ENCODE results near the gene CCNK.

- no peak for TF ChIP-seq POLR2A (IDR thresholded peaks at IDR 0.05)
- no peak for TF ChIP-seq CTCF (IDR thresholded peaks at IDR 0.05)
Observed at GRCh38 chr14:99537399-99537798, 56.2 kb downstream of the CCNK start.
